SK-N-MC (cell line): ENCODE data around the gene CFDP1.

Experiments used
- EZH2 ChIP-seq: fragments of 200-600 bp; sonication (generic); IDR thresholded peaks from one replicate; pipeline ENCODE4 v1.6.1; 2017; ENCODE audit warnings: antibody characterized with exemption
- POLR2AphosphoS5 ChIP-seq: IDR thresholded peaks from 2 replicates; pipeline ENCODE4 v1.6.1; 2012; ENCODE audit warnings: mild to moderate bottlenecking, low read depth, low read length, borderline replicate concordance

DNA sequence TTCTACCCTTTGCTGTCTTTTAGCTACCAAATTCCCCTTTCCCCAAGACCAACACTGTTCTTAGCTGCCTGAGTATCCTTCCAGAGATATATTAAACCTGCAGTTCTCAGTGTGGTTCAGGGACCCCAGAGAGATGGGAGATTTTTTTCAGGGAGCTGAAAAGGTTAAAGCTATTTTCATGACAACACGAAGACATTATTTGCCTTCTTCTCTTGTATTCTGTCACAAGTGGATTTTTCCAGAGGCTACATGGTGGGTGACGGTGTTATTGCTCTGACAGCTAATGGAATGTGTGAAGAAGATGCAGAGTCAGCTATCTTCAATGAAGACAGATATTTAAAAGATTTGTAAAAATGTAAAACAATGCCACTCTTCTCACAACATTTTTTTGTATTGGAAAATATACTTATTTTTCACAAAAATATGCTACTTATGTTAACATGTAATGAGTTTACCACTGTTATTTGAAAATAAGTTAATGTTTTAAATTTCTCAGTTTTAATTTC, 69.0 kb downstream of the CFDP1 start:
- TF ChIP-seq POLR2AphosphoS5 (no peak), EZH2 (no peak)
